HG03469 (cell line): ENCODE results near the gene TENM4.

Source experiments
- ATAC-seq: cut with Tn5 transposase; IDR thresholded peaks from one replicate; pipeline ENCODE4 v1.9.1; 2021; ENCODE audit warnings: mild to moderate bottlenecking, moderate library complexity, moderate number of reproducible peaks; ENCODE audit not compliant: unreplicated experiment

Gene TENM4

GRCh38 chr11:78698612-78699011, 742.2 kb downstream of the TENM4 start:
- ATAC-seq: no peak

- ATAC-seq: no peak
Observed at GRCh38 chr11:78696177-78696576, 744.7 kb downstream of the TENM4 start.

- ATAC-seq: no peak
Observed at GRCh38 chr11:78694152-78694551, 746.7 kb downstream of the TENM4 start.

GRCh38 chr11:78691215-78691614, 749.6 kb downstream of the TENM4 start:
- ATAC-seq: no peak

GRCh38 chr11:78690352-78690987, 750.4 kb downstream of the TENM4 start:
- ATAC-seq: no peak

- no peak for ATAC-seq
Observed at GRCh38 chr11:78689585-78690153, 751.2 kb downstream of the TENM4 start.

GRCh38 chr11:78689101-78689500, 751.7 kb downstream of the TENM4 start:
- ATAC-seq: no peak

GRCh38 chr11:78688460-78688859, 752.4 kb downstream of the TENM4 start:
- no peak for ATAC-seq

- ATAC-seq: no peak
Observed at GRCh38 chr11:78685156-78685555, 755.7 kb downstream of the TENM4 start.

- ATAC-seq: no peak
Observed at GRCh38 chr11:78684377-78684776, 756.5 kb downstream of the TENM4 start.

- ATAC-seq: no peak
Observed at GRCh38 chr11:78683774-78684173, 757.1 kb downstream of the TENM4 start.

GRCh38 chr11:78676026-78676557, 764.7 kb downstream of the TENM4 start:
- ATAC-seq: no peak

- no peak for ATAC-seq
Observed at GRCh38 chr11:78672850-78673620, 767.8 kb downstream of the TENM4 start.

- no peak for ATAC-seq
Observed at GRCh38 chr11:78669249-78669648, 771.6 kb downstream of the TENM4 start.

GRCh38 chr11:78667461-78667860, 773.4 kb downstream of the TENM4 start:
- ATAC-seq: no peak

- ATAC-seq: no peak
Observed at GRCh38 chr11:78666675-78667160, 774.1 kb downstream of the TENM4 start.

- ATAC-seq: no peak
Observed at GRCh38 chr11:78664636-78665035, 776.2 kb downstream of the TENM4 start.

GRCh38 chr11:78662811-78663210, 778.0 kb downstream of the TENM4 start:
- no peak for ATAC-seq

GRCh38 chr11:78660471-78660870, 780.4 kb downstream of the TENM4 start:
- no peak for ATAC-seq

- no peak for ATAC-seq
Observed at GRCh38 chr11:78659326-78660270, 781.2 kb downstream of the TENM4 start.
